OCI-LY1 (cell line): ENCODE measurements around the gene C16orf54.
"Not testable (repeated sequence)": the region's sequence is repeated elsewhere in the genome, so short reads cannot be mapped to it uniquely, and the experiment has no call there.

Experiments used
- H2AFZ ChIP-seq: fragments of 200-600 bp; sonication (generic), shearing (Covaris generic); 2 replicates; pipeline ENCODE4 v1.6.0; 2014; ENCODE audit warnings: antibody characterized with exemption, mild to moderate bottlenecking, low read length
- H3F3A ChIP-seq: fragments of 200-600 bp; sonication (generic), shearing (Covaris generic); 2 replicates; pipeline ENCODE4 v1.6.0; 2014; ENCODE audit warnings: mild to moderate bottlenecking, antibody characterized with exemption, low read length, moderate library complexity; ENCODE audit not compliant: insufficient read depth
- H3K27ac ChIP-seq: fragments of 200-600 bp; sonication (generic); 2 replicates; pipeline ENCODE4 v1.5.1; 2014; ENCODE audit warnings: low read length, mixed run types, mild to moderate bottlenecking, low read depth; ENCODE audit not compliant: poor library complexity, severe bottlenecking
- H3K27me3 ChIP-seq: fragments of 200-600 bp; sonication (generic); 2 replicates; pipeline ENCODE4 v1.6.0; 2014; ENCODE audit warnings: antibody characterized with exemption, mild to moderate bottlenecking, low read length, moderate library complexity; ENCODE audit not compliant: insufficient read depth
- H3K36me3 ChIP-seq: fragments of 200-600 bp; sonication (generic); 2 replicates; pipeline ENCODE4 v1.6.1; 2014; ENCODE audit warnings: mild to moderate bottlenecking, antibody characterized with exemption, low read length, moderate library complexity, mixed read lengths; ENCODE audit not compliant: insufficient read depth
- H3K4me1 ChIP-seq: fragments of 200-600 bp; sonication (generic); 2 replicates; pipeline ENCODE4 v1.5.1; 2014; ENCODE audit warnings: mild to moderate bottlenecking, low read length, moderate library complexity; ENCODE audit not compliant: insufficient read depth, severe bottlenecking
- H3K4me2 ChIP-seq: fragments of 200-600 bp; sonication (generic), shearing (Covaris generic); 2 replicates; pipeline ENCODE4 v1.6.1; 2014; ENCODE audit warnings: low read length
- H3K4me3 ChIP-seq: fragments of 200-600 bp; sonication (generic); 2 replicates; pipeline ENCODE4 v1.5.1; 2014; ENCODE audit warnings: low read length, low read depth, mild to moderate bottlenecking, mixed read lengths; ENCODE audit not compliant: poor library complexity, severe bottlenecking
- H3K79me2 ChIP-seq: fragments of 200-600 bp; shearing (Covaris generic); 2 replicates; pipeline ENCODE4 v1.6.1; 2016; ENCODE audit warnings: mixed run types, low read length, mixed read lengths; ENCODE audit not compliant: insufficient read depth
- H3K9ac ChIP-seq: fragments of 200-600 bp; sonication (generic), shearing (Covaris generic); 2 replicates; pipeline ENCODE4 v1.6.1; 2014; ENCODE audit warnings: mild to moderate bottlenecking, low read length, mixed read lengths
- H3K9me2 ChIP-seq: fragments of 200-600 bp; sonication (generic), shearing (Covaris generic); 2 replicates; pipeline ENCODE4 v1.6.1; 2014; ENCODE audit warnings: low read depth, mild to moderate bottlenecking, low read length, mixed read lengths
- H3K9me3 ChIP-seq: fragments of 200-600 bp; shearing (Covaris generic); 2 replicates; pipeline ENCODE4 v1.6.1; 2014; ENCODE audit warnings: low read length, mixed read lengths
- H4K20me1 ChIP-seq: fragments of 200-600 bp; sonication (generic), shearing (Covaris generic); 2 replicates; pipeline ENCODE4 v1.6.0; 2016; ENCODE audit warnings: mild to moderate bottlenecking, low read length; ENCODE audit not compliant: insufficient read depth
- CTCF ChIP-seq: fragments of 200-600 bp; sonication (generic), shearing (Covaris generic); IDR thresholded peaks from 2 replicates; pipeline ENCODE4 v1.5.1; 2017; ENCODE audit warnings: mild to moderate bottlenecking, antibody characterized with exemption, low read length, moderate library complexity, mixed read lengths
- EZH2 ChIP-seq: fragments of 200-600 bp; sonication (generic), shearing (Covaris generic); IDR thresholded peaks from 2 replicates; pipeline ENCODE4 v1.8.0; 2017; ENCODE audit warnings: borderline replicate concordance, mixed run types, mild to moderate bottlenecking, antibody characterized with exemption, low read length, moderate library complexity, mixed read lengths

C16orf54 gene

GRCh38 chr16:29763326-29763725 lies 17.5 kb upstream of the C16orf54 start:
- H3K27me3 ChIP-seq: no peaks in the 10 kb centered on the region
- no peaks in the 10 kb centered on the region for H3K36me3 ChIP-seq
- no peaks in the 10 kb centered on the region for H4K20me1 ChIP-seq
- no peak overlapping the region for H3K4me2 ChIP-seq
- no peaks in the 10 kb centered on the region for H3K9me2 ChIP-seq
- TF ChIP-seq EZH2 (no peak), CTCF (no peak)
- H3K9ac ChIP-seq: no peak overlapping the region
- no peaks in the 10 kb centered on the region for H3F3A ChIP-seq
- H2AFZ ChIP-seq: no peak overlapping the region
- H3K79me2 ChIP-seq: no peaks in the 10 kb centered on the region
- no peak overlapping the region for H3K27ac ChIP-seq
- H3K4me3 ChIP-seq: no peak overlapping the region
- H3K4me1 ChIP-seq: no peaks in the 10 kb centered on the region
- H3K9me3 ChIP-seq: no peaks in the 10 kb centered on the region

GRCh38 chr16:29761882-29762281 lies 16.1 kb upstream of the C16orf54 start:
- no peaks in the 10 kb centered on the region for H4K20me1 ChIP-seq
- H3F3A ChIP-seq: no peaks in the 10 kb centered on the region
- H3K27ac ChIP-seq: no peak overlapping the region
- H3K4me1 ChIP-seq: no peaks in the 10 kb centered on the region
- no peak overlapping the region for H3K4me3 ChIP-seq
- H3K9me2 ChIP-seq: no peaks in the 10 kb centered on the region
- H3K9ac ChIP-seq: no peak overlapping the region
- no peaks in the 10 kb centered on the region for H3K36me3 ChIP-seq
- H2AFZ ChIP-seq: no peak overlapping the region
- no peaks in the 10 kb centered on the region for H3K27me3 ChIP-seq
- H3K4me2 ChIP-seq: no peak overlapping the region
- H3K79me2 ChIP-seq: no peaks in the 10 kb centered on the region
- no peaks in the 10 kb centered on the region for H3K9me3 ChIP-seq
- no peak for TF ChIP-seq EZH2
- TF ChIP-seq CTCF: no peak

GRCh38 chr16:29761280-29761651 lies 15.5 kb upstream of the C16orf54 start:
- H3K27me3 ChIP-seq, H3K9me3 ChIP-seq, H2AFZ ChIP-seq, H3K4me2 ChIP-seq, H3K4me1 ChIP-seq, H3K36me3 ChIP-seq, H3K9ac ChIP-seq, H3K27ac ChIP-seq, H4K20me1 ChIP-seq, H3K79me2 ChIP-seq, H3F3A ChIP-seq, H3K9me2 ChIP-seq, H3K4me3 ChIP-seq: not testable (repeated sequence)

GRCh38 chr16:29760567-29761279 lies 14.9 kb upstream of the C16orf54 start:
- H3K4me2 ChIP-seq: no peak overlapping the region
- no peaks in the 10 kb centered on the region for H3K9me2 ChIP-seq
- no peaks in the 10 kb centered on the region for H4K20me1 ChIP-seq
- no peaks in the 10 kb centered on the region for H3K27me3 ChIP-seq
- H3K27ac ChIP-seq: no peak overlapping the region
- no peak overlapping the region for H3K4me3 ChIP-seq
- TF ChIP-seq CTCF (no peak), EZH2 (no peak)
- no peaks in the 10 kb centered on the region for H3K9me3 ChIP-seq
- H3K9ac ChIP-seq: no peak overlapping the region
- no peaks in the 10 kb centered on the region for H3K36me3 ChIP-seq
- H2AFZ ChIP-seq: no peak overlapping the region
- H3K4me1 ChIP-seq: no peaks in the 10 kb centered on the region
- no peaks in the 10 kb centered on the region for H3K79me2 ChIP-seq
- no peaks in the 10 kb centered on the region for H3F3A ChIP-seq
